Activated B cell treated with CpG ODN at 0.5 μM for 24 hours (primary cell): ENCODE data around the gene CALHM6. TPM values are rescaled to one million over a fixed set of nuclear protein-coding genes. Genes with fewer than 3 reads are reported as not detected.

Experiments
- ATAC-seq: fragments of 200-7000 bp; cut with Tn5 transposase; one replicate; pipeline ENCODE4 v1.10.0; 2021; ENCODE audit warnings: low read depth, mild to moderate bottlenecking, moderate library complexity
- CTCF ChIA-PET: fragments of 350-600 bp; sonication (Branson Sonifier 250); formaldehyde crosslinking; loops from one replicate; lab custom pipeline; 2021; ENCODE audit warnings: antibody characterized with exemption; lab: Charles Lee
- POLR2A ChIA-PET: fragments of 350-600 bp; sonication (Branson Sonifier 250); formaldehyde crosslinking; loops from one replicate; lab custom pipeline; 2021; ENCODE audit warnings: antibody characterized with exemption; lab: Charles Lee
- DNase-seq: peaks from one replicate; pipeline ENCODE4 v3.0.0; 2022
- H3K27ac Mint-ChIP-seq: one replicate; pipeline ENCODE4 v1.8.0; 2020; ENCODE audit warnings: mixed read lengths
- H3K27me3 Mint-ChIP-seq: one replicate; pipeline ENCODE4 v1.8.0; 2021; ENCODE audit warnings: mixed read lengths
- H3K36me3 Mint-ChIP-seq: one replicate; pipeline ENCODE4 v1.8.0; 2021; ENCODE audit warnings: low read depth, mixed read lengths
- H3K4me1 Mint-ChIP-seq: one replicate; pipeline ENCODE4 v1.8.0; 2021; ENCODE audit warnings: mixed read lengths
- H3K4me3 Mint-ChIP-seq: one replicate; pipeline ENCODE4 v1.8.0; 2020; ENCODE audit warnings: mild to moderate bottlenecking, mixed read lengths
- H3K9me3 Mint-ChIP-seq: one replicate; pipeline ENCODE4 v1.8.0; 2020; ENCODE audit warnings: mixed read lengths
- CTCF ChIP-seq: fragments of 200-600 bp; IDR thresholded peaks from one replicate; pipeline ENCODE4 v1.8.0; 2022; ENCODE audit warnings: antibody characterized with exemption, mild to moderate bottlenecking
- intact Hi-C: fragments of 100-400 bp; cut with micrococcal nuclease; formaldehyde crosslinking; loops from one replicate; pipeline ENCODE4 v1.15.1; 2024
- total RNA-seq: library from RNA; stranded (reverse); gene quantifications from 2 replicates; pipeline ENCODE4 v1.2.3, GENCODE V29; 2022

The CALHM6 gene
- total RNA-seq, 1 donor from 2014 or later, result 15.0 TPM

GRCh38 chr6:116507324-116507723, 46.1 kb downstream of the CALHM6 start:
- H3K27me3 Mint-ChIP-seq, result peaks cover 2% of the 10 kb centered on the region
- H3K4me1 Mint-ChIP-seq, result peaks cover 14% of the 10 kb centered on the region
- H3K9me3 Mint-ChIP-seq, result peaks cover 13% of the 10 kb centered on the region
- ATAC-seq (no peak), DNase-seq (no peak)
- H3K36me3 Mint-ChIP-seq, result no peaks in the 10 kb centered on the region
- POLR2A ChIA-PET, result no interaction called here
- no peak for TF ChIP-seq CTCF
- intact Hi-C loops, result no loop called here
- no peak overlapping the region for H3K27ac Mint-ChIP-seq
- no peak overlapping the region for H3K4me3 Mint-ChIP-seq
- CTCF ChIA-PET, result no interaction called here

GRCh38 chr6:116508527-116508926, 47.4 kb downstream of the CALHM6 start:
- H3K9me3 Mint-ChIP-seq, result peaks cover 10% of the 10 kb centered on the region
- POLR2A ChIA-PET, result no interaction called here

GRCh38 chr6:116511424-116512110, 50.4 kb downstream of the CALHM6 start, which contains the start of gene CALHM5:
CALHM5 (plus strand) TSS chr6:116511639; CDS start chr6:116511697, 58 bp downstream.
- CTCF ChIA-PET, result interaction anchor here (1.8 to 2.2 kb wide), 2 partner anchors 66 to 223 kb away, joined by 5 to 9 read pairs; no protein-coding TSS in a partner anchor
- no peak for TF ChIP-seq CTCF

More at GRCh38 chr6:116508527-116508926, 47.4 kb downstream of the CALHM6 start:
- no peak for ATAC-seq
- no peaks in the 10 kb centered on the region for H3K36me3 Mint-ChIP-seq
- H3K27ac Mint-ChIP-seq, result no peak overlapping the region
- TF ChIP-seq CTCF, result no peak
- DNase-seq, result no peak
- CTCF ChIA-PET, result no interaction called here
- intact Hi-C loops, result no loop called here
- peaks cover 16% of the 10 kb centered on the region for H3K4me1 Mint-ChIP-seq
- H3K27me3 Mint-ChIP-seq, result no peaks in the 10 kb centered on the region
- H3K4me3 Mint-ChIP-seq, result no peak overlapping the region

GRCh38 chr6:116512111-116512559, 51.0 kb downstream of the CALHM6 start:
- no peak overlapping the region for H3K27ac Mint-ChIP-seq
- no peak for DNase-seq
- no peak for TF ChIP-seq CTCF
- H3K36me3 Mint-ChIP-seq, result no peaks in the 10 kb centered on the region
- ChIA-PET POLR2A (interaction anchor here (0.6 kb wide), 1 partner anchor 9 kb away, joined by 6 read pairs; no protein-coding TSS in a partner anchor), CTCF (interaction anchor here (1.8 to 2.2 kb wide), 2 partner anchors 66 to 224 kb away, joined by 5 to 9 read pairs; no protein-coding TSS in a partner anchor)
- ATAC-seq, result no peak
- H3K4me3 Mint-ChIP-seq, result no peak overlapping the region
- no peaks in the 10 kb centered on the region for H3K27me3 Mint-ChIP-seq
- H3K4me1 Mint-ChIP-seq, result peaks cover 15% of the 10 kb centered on the region
- intact Hi-C loops, result no loop called here
- peaks cover 10% of the 10 kb centered on the region for H3K9me3 Mint-ChIP-seq

More at GRCh38 chr6:116511424-116512110, 50.4 kb downstream of the CALHM6 start, which contains the start of gene CALHM5:
- Mint-ChIP-seq H3K9me3 (peaks cover 10% of the 10 kb centered on the region), H3K27ac (no peak within 1 kb of the TSS), H3K27me3 (no peaks in the 10 kb centered on the region), H3K4me1 (peaks cover 15% of the 10 kb centered on the region), H3K36me3 (no peaks in the 10 kb centered on the region), H3K4me3 (no peak within 1 kb of the TSS)
- DNase-seq, result no peak
- POLR2A ChIA-PET, result interaction anchor here (0.6 to 1.3 kb wide), 2 partner anchors 9 to 232 kb away, joined by 3 to 6 read pairs; partner anchors contain the start of gene TSPYL1
- intact Hi-C loops, result no loop called here
- ATAC-seq, result no peak

GRCh38 chr6:116512734-116513133, 51.6 kb downstream of the CALHM6 start:
- Mint-ChIP-seq H3K4me1 (peaks cover 15% of the 10 kb centered on the region), H3K36me3 (no peaks in the 10 kb centered on the region), H3K27ac (no peak overlapping the region), H3K9me3 (peaks cover 10% of the 10 kb centered on the region), H3K4me3 (no peak overlapping the region), H3K27me3 (no peaks in the 10 kb centered on the region)
- ChIA-PET CTCF (interaction anchor here (1.8 to 2.2 kb wide), 2 partner anchors 67 to 224 kb away, joined by 5 to 9 read pairs; no protein-coding TSS in a partner anchor), POLR2A (no interaction called here)
- DNase-seq (no peak), ATAC-seq (no peak)
- no peak for TF ChIP-seq CTCF
- intact Hi-C loops, result no loop called here
